HG03066 (cell line): ENCODE data around the gene GRIN2C.

Experiments used
- ATAC-seq: cut with Tn5 transposase; IDR thresholded peaks from one replicate; pipeline ENCODE4 v1.9.1; 2021; ENCODE audit warnings: low read depth; ENCODE audit not compliant: unreplicated experiment

The GRIN2C gene

GRCh38 chr17:74864866-74865395, 5.2 kb upstream of the GRIN2C start:
- ATAC-seq: no peak

GRCh38 chr17:74864297-74864865, 4.7 kb upstream of the GRIN2C start:
- ATAC-seq: no peak

- no peak for ATAC-seq
Measured at GRCh38 chr17:74863420-74864296, 4.0 kb upstream of the GRIN2C start.

- ATAC-seq: no peak
Measured at GRCh38 chr17:74862919-74863318, 3.2 kb upstream of the GRIN2C start.

- no peak for ATAC-seq
Measured at GRCh38 chr17:74862108-74862901, 2.6 kb upstream of the GRIN2C start.

GRCh38 chr17:74861662-74862107, 2.0 kb upstream of the GRIN2C start:
- ATAC-seq: no peak

GRCh38 chr17:74860872-74861661, 1.4 kb upstream of the GRIN2C start:
- no peak for ATAC-seq

GRCh38 chr17:74860229-74860871, 665 bp upstream of the GRIN2C start:
- ATAC-seq: no peak

GRCh38 chr17:74858672-74859458, 820 bp downstream of the GRIN2C start:
- ATAC-seq: no peak

GRCh38 chr17:74857191-74857590, 2.5 kb downstream of the GRIN2C start:
- no peak for ATAC-seq

- no peak for ATAC-seq
Measured at GRCh38 chr17:74856112-74856511, 3.6 kb downstream of the GRIN2C start.

- ATAC-seq: no peak
Measured at GRCh38 chr17:74855323-74855722, 4.4 kb downstream of the GRIN2C start.

- no peak for ATAC-seq
Measured at GRCh38 chr17:74854792-74855191, 4.9 kb downstream of the GRIN2C start.

- ATAC-seq: no peak
Measured at GRCh38 chr17:74853669-74854068, 6.0 kb downstream of the GRIN2C start.

GRCh38 chr17:74853048-74853397, 6.7 kb downstream of the GRIN2C start:
- no peak for ATAC-seq

GRCh38 chr17:74852237-74853047, 7.2 kb downstream of the GRIN2C start:
- ATAC-seq: no peak

GRCh38 chr17:74851612-74852236, 8.0 kb downstream of the GRIN2C start:
- no peak for ATAC-seq

- no peak for ATAC-seq
Measured at GRCh38 chr17:74850914-74851313, 8.8 kb downstream of the GRIN2C start.
